Measurements from ENCODE around the gene C1orf94.

Gene C1orf94

DNA sequence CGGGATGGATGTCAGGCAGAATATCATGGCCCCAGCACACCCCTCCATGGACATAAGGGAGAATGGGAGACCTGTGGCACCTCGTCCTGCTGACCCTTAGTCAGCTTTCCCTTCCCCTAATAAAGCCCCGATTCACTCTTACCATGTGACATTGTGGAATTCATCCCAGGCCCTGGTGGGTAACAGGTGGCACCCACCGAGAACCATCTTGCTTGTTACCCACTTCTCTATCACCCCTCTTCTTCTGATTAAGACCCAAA, 44.6 kb upstream of the C1orf94 start:
- H3K4me3 ChIP-seq (ENCODE audit: low read depth in 1 of 2, low read length in 2 of 2) = no peak overlapping the region
- H3K36me3 ChIP-seq (ENCODE audit: insufficient read depth, low read length) = no peaks in the 10 kb centered on the region
- no peaks in the 10 kb centered on the region for H3K79me2 ChIP-seq (ENCODE audit: insufficient read depth, low read length)
- no peak overlapping the region for H3K27ac ChIP-seq (ENCODE audit: low read length)
- no peaks in the 10 kb centered on the region for H3K27me3 ChIP-seq (ENCODE audit: insufficient read depth, low read length, poor library complexity)
- no peaks in the 10 kb centered on the region; the same call in 1 of the 2 replicates for H4K20me1 ChIP-seq (ENCODE audit: insufficient read depth, low read length)
- H3K4me2 ChIP-seq (ENCODE audit: insufficient read depth, low read length) = no peak overlapping the region
- ATAC-seq (ENCODE audit: insufficient read depth, low read depth) = no peak
- no peak for DNase-seq
- H3K4me1 ChIP-seq (ENCODE audit: insufficient read depth, low read length) = no peaks in the 10 kb centered on the region
- H2AFZ ChIP-seq (ENCODE audit: low read depth, low read length) = no peak overlapping the region
- no peak for TF ChIP-seq EZH2 (IDR thresholded peaks at IDR 0.05; ENCODE audit: borderline replicate concordance, low read depth, low read length, severe bottlenecking)
- TF ChIP-seq, protein P1, sequence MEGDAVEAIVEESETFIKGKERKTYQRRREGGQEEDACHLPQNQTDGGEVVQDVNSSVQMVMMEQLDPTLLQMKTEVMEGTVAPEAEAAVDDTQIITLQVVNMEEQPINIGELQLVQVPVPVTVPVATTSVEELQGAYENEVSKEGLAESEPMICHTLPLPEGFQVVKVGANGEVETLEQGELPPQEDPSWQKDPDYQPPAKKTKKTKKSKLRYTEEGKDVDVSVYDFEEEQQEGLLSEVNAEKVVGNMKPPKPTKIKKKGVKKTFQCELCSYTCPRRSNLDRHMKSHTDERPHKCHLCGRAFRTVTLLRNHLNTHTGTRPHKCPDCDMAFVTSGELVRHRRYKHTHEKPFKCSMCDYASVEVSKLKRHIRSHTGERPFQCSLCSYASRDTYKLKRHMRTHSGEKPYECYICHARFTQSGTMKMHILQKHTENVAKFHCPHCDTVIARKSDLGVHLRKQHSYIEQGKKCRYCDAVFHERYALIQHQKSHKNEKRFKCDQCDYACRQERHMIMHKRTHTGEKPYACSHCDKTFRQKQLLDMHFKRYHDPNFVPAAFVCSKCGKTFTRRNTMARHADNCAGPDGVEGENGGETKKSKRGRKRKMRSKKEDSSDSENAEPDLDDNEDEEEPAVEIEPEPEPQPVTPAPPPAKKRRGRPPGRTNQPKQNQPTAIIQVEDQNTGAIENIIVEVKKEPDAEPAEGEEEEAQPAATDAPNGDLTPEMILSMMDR (IDR thresholded peaks at IDR 0.05; ENCODE audit: borderline replicate concordance, extremely low read depth, low read length, poor library complexity, severe bottlenecking) = no peak
- H3K9ac ChIP-seq (ENCODE audit: low read depth, low read length) = no peak overlapping the region
- H3K9me3 ChIP-seq (ENCODE audit: insufficient read depth, low read length, severe bottlenecking) = no peaks in the 10 kb centered on the region

DNA sequence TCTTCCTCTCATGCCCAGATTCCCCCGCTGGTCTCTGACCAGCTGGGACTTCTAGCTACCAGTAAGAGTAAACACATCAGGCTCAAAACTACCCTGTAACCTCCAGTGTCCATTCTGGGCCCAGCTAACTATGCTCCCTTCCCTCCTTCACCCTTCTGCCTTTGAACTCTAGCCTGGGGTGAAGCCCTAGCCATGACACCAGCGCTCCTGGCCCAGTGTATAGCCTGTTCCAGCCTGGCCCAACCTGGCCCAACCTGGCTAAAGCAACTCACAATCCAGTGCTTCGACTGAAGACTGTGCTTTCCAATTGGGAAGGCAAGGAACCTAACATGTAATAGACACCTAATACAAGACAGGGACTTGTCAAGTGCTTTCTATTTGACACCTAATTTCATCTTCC, 39.3 kb upstream of the C1orf94 start:
- DNase-seq (no peak), ATAC-seq (ENCODE audit: insufficient read depth, low read depth) (no peak)
- no peaks in the 10 kb centered on the region for H3K4me1 ChIP-seq (ENCODE audit: insufficient read depth, low read length)
- no peaks in the 10 kb centered on the region for H3K79me2 ChIP-seq (ENCODE audit: insufficient read depth, low read length)
- H3K9ac ChIP-seq (ENCODE audit: low read depth, low read length) = no peak overlapping the region
- H4K20me1 ChIP-seq (ENCODE audit: insufficient read depth, low read length) = no peaks in the 10 kb centered on the region
- H3K27me3 ChIP-seq (ENCODE audit: insufficient read depth, low read length, poor library complexity) = peaks cover 4% of the 10 kb centered on the region
- TF ChIP-seq, protein P1 (IDR thresholded peaks at IDR 0.05; ENCODE audit: borderline replicate concordance, extremely low read depth, low read length, poor library complexity, severe bottlenecking) = no peak
- no peak for TF ChIP-seq EZH2 (IDR thresholded peaks at IDR 0.05; ENCODE audit: borderline replicate concordance, low read depth, low read length, severe bottlenecking)
- H3K27ac ChIP-seq (ENCODE audit: low read length) = no peak overlapping the region
- no peaks in the 10 kb centered on the region for H3K36me3 ChIP-seq (ENCODE audit: insufficient read depth, low read length)
- no peak overlapping the region for H2AFZ ChIP-seq (ENCODE audit: low read depth, low read length)
- no peak overlapping the region for H3K4me3 ChIP-seq (ENCODE audit: low read depth in 1 of 2, low read length in 2 of 2)
- no peaks in the 10 kb centered on the region for H3K9me3 ChIP-seq (ENCODE audit: insufficient read depth, low read length, severe bottlenecking)
- H3K4me2 ChIP-seq (ENCODE audit: insufficient read depth, low read length) = no peak overlapping the region

DNA sequence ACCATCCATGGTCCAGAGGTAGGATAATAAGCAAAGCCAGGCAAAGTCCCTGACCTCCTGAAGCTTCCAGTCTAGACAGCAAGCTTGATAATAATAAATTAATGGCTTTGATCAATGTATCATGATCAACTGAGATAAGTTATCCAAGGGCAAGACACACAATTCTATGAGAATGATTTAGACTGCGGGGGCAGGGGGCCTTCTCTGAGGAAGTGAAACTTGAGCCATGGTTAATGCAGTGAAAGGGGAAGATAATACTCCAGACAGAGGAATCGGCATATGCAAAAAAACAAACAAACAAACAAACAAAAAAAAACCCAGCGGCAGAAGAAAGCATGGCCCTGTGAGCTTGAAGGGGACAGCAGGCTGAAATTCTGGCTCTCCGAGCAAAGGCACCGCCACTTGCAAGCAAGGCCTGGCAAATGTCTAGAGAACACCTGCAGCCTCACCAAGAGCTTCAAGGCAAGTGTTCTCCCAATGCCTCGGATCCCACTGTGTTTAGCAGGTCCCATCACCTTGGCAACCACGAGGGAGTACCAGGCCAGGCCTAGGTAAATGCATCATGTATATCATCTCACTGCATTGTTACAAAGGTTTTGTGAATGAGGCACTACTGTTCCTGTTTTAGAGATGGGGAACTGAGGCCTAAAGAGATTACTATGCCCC, 36.6 kb upstream of the C1orf94 start:
- Histone ChIP-seq H3K4me1 (ENCODE audit: insufficient read depth, low read length) (no peaks in the 10 kb centered on the region), H3K4me3 (ENCODE audit: low read depth in 1 of 2, low read length in 2 of 2) (no peak overlapping the region), H3K27me3 (ENCODE audit: insufficient read depth, low read length, poor library complexity) (peaks cover 4% of the 10 kb centered on the region), H3K9ac (ENCODE audit: low read depth, low read length) (no peak overlapping the region), H4K20me1 (ENCODE audit: insufficient read depth, low read length) (no peaks in the 10 kb centered on the region), H3K36me3 (ENCODE audit: insufficient read depth, low read length) (no peaks in the 10 kb centered on the region), H3K4me2 (ENCODE audit: insufficient read depth, low read length) (no peak overlapping the region), H3K9me3 (ENCODE audit: insufficient read depth, low read length, severe bottlenecking) (no peaks in the 10 kb centered on the region), H3K79me2 (ENCODE audit: insufficient read depth, low read length) (no peaks in the 10 kb centered on the region), H2AFZ (ENCODE audit: low read depth, low read length) (no peak overlapping the region), H3K27ac (ENCODE audit: low read length) (no peak overlapping the region)
- DNase-seq (no peak), ATAC-seq (ENCODE audit: insufficient read depth, low read depth) (no peak)
- TF ChIP-seq EZH2 (IDR thresholded peaks at IDR 0.05; ENCODE audit: borderline replicate concordance, low read depth, low read length, severe bottlenecking) = no peak
- TF ChIP-seq, protein P1 (IDR thresholded peaks at IDR 0.05; ENCODE audit: borderline replicate concordance, extremely low read depth, low read length, poor library complexity, severe bottlenecking) = no peak

DNA sequence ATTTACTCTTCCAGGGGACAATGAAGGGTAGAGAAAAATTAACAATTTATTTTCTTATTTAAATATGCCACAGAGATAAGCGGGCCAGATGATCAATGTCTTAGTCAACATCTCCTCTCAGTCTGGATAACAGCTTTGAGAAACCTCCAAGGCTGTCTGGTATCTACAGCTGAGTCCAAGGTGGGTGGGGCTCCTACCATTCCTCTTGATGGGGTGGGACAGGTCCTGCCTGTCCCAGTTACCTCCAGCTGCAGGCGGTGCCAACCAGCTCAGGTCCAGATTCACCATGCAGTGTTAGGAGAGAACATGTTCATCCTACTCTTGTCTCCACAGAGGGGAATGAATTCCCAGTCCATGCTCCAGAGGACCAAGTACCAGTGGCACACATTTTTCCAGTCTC, 32.7 kb upstream of the C1orf94 start:
- Histone ChIP-seq H3K79me2 (ENCODE audit: insufficient read depth, low read length) (no peaks in the 10 kb centered on the region), H3K9ac (ENCODE audit: low read depth, low read length) (no peak overlapping the region), H3K36me3 (ENCODE audit: insufficient read depth, low read length) (no peaks in the 10 kb centered on the region), H2AFZ (ENCODE audit: low read depth, low read length) (no peak overlapping the region), H3K4me1 (ENCODE audit: insufficient read depth, low read length) (no peaks in the 10 kb centered on the region), H3K4me3 (ENCODE audit: low read depth in 1 of 2, low read length in 2 of 2) (no peak overlapping the region), H3K4me2 (ENCODE audit: insufficient read depth, low read length) (no peak overlapping the region), H3K9me3 (ENCODE audit: insufficient read depth, low read length, severe bottlenecking) (no peaks in the 10 kb centered on the region), H3K27ac (ENCODE audit: low read length) (no peak overlapping the region), H4K20me1 (ENCODE audit: insufficient read depth, low read length) (no peaks in the 10 kb centered on the region), H3K27me3 (ENCODE audit: insufficient read depth, low read length, poor library complexity) (peaks cover 6% of the 10 kb centered on the region)
- ATAC-seq (ENCODE audit: insufficient read depth, low read depth) = no peak
- TF ChIP-seq, protein P1 (IDR thresholded peaks at IDR 0.05; ENCODE audit: borderline replicate concordance, extremely low read depth, low read length, poor library complexity, severe bottlenecking) = no peak
- TF ChIP-seq EZH2 (IDR thresholded peaks at IDR 0.05; ENCODE audit: borderline replicate concordance, low read depth, low read length, severe bottlenecking) = no peak
- DNase-seq = no peak
